Measurements from ENCODE around the gene FHL2. TPM values are rescaled to one million over a fixed set of nuclear protein-coding genes. Genes with fewer than 3 reads are reported as not detected.

FHL2 gene
- total and polyA plus RNA-seq, 8 donors, result 1.4 to 9.1 (median 3.9) TPM

- H3K4me3 ChIP-seq, result no peak overlapping the region
- no peaks in the 10 kb centered on the region for H3K4me1 ChIP-seq
These were observed 9.9 kb downstream of the FHL2 start for GRCh38 chr2:105388971-105389381.

GRCh38 chr2:105387225-105387624 lies 11.6 kb downstream of the FHL2 start:
- intact Hi-C loops (cut with DNase I), result no loop called here
- no peak for TF ChIP-seq CTCF (IDR thresholded peaks at IDR 0.05)
- Histone ChIP-seq H3K4me1 (no peaks in the 10 kb centered on the region), H3K4me3 (no peak overlapping the region), H3K9me3 (no peaks in the 10 kb centered on the region), H3K36me3 (no peaks in the 10 kb centered on the region), H3K27me3 (no peaks in the 10 kb centered on the region), H3K27ac (no peak overlapping the region)
- whole genome bisulfite sequencing, 2 donors, result 87 to 92% methylated on average over 4 of the region's 4 CpGs
- no peak for FAIRE-seq
- no peak for ATAC-seq
- no peak for DNase-seq

More at GRCh38 chr2:105388971-105389381, 9.9 kb downstream of the FHL2 start:
- Histone ChIP-seq H3K9me3 (no peaks in the 10 kb centered on the region), H3K27me3 (no peaks in the 10 kb centered on the region), H3K36me3 (no peaks in the 10 kb centered on the region), H3K27ac (no peak overlapping the region)
- ATAC-seq, result peak in 2 of 4 donors; percentile 22 to 30
- 61 to 64% methylated on average over 8 of the region's 8 CpGs for WGBS, 2 donors
- DNase-seq, result no peak
- no peak for FAIRE-seq
- no peak for TF ChIP-seq CTCF (IDR thresholded peaks at IDR 0.05)
- intact Hi-C loops (cut with DNase I), result no loop called here

- H3K9me3 ChIP-seq, result no peaks in the 10 kb centered on the region
- 79 to 84% methylated on average over 20 of the region's 20 CpGs for WGBS, 2 donors
- H3K27me3 ChIP-seq, result no peaks in the 10 kb centered on the region
- H3K4me1 ChIP-seq, result no peaks in the 10 kb centered on the region
- intact Hi-C loops (cut with DNase I), result no loop called here
- no peak for DNase-seq
- no peak overlapping the region for H3K4me3 ChIP-seq
- no peaks in the 10 kb centered on the region for H3K36me3 ChIP-seq
- FAIRE-seq, result no peak
- no peak for TF ChIP-seq CTCF (IDR thresholded peaks at IDR 0.05)
- peak in 1 of 4 donors; percentile 60 for ATAC-seq
- H3K27ac ChIP-seq, result no peak overlapping the region
These were observed 12.9 kb downstream of the FHL2 start for GRCh38 chr2:105385731-105386540.

GRCh38 chr2:105384861-105385260 lies 14.0 kb downstream of the FHL2 start:
- TF ChIP-seq CTCF (IDR thresholded peaks at IDR 0.05), result no peak
- WGBS, 2 donors, result 78 to 87% methylated on average over 5 of the region's 5 CpGs
- no peak for DNase-seq
- H3K4me3 ChIP-seq, result no peak overlapping the region
- FAIRE-seq, result no peak
- H3K4me1 ChIP-seq, result no peaks in the 10 kb centered on the region
- H3K36me3 ChIP-seq, result no peaks in the 10 kb centered on the region
- ATAC-seq, result no peak
- H3K27ac ChIP-seq, result no peak overlapping the region
- no peaks in the 10 kb centered on the region for H3K9me3 ChIP-seq
- no peaks in the 10 kb centered on the region for H3K27me3 ChIP-seq
- intact Hi-C loops (cut with DNase I), result no loop called here

GRCh38 chr2:105384216-105384615 lies 14.6 kb downstream of the FHL2 start:
- intact Hi-C loops (cut with DNase I), result no loop called here
- Histone ChIP-seq H3K4me1 (no peaks in the 10 kb centered on the region), H3K27ac (no peak overlapping the region), H3K36me3 (no peaks in the 10 kb centered on the region), H3K27me3 (no peaks in the 10 kb centered on the region), H3K9me3 (no peaks in the 10 kb centered on the region), H3K4me3 (no peak overlapping the region)
- no peak for TF ChIP-seq CTCF (IDR thresholded peaks at IDR 0.05)
- ATAC-seq (no peak), FAIRE-seq (no peak), DNase-seq (no peak)
- 64 to 69% methylated on average over 7 of the region's 7 CpGs for WGBS, 2 donors
